Thymus (tissue), 11 donors: ENCODE measurements around the gene SLC30A7. TPM values are rescaled to one million over a fixed set of nuclear protein-coding genes. Genes with fewer than 3 reads are reported as not detected.

Experiments
- DNase-seq, 9 donors: peaks; one replicate each; pipeline ENCODE4 v3.0.0-alpha.2; 2013; ENCODE audit warnings: low spot score in 9 of 9, low read depth in 6 of 9, missing footprints in 1 of 9
- H3K27ac ChIP-seq, 2 donors: one replicate each; pipeline ENCODE4 v1.5.1; 2013; ENCODE audit warnings: control low read depth in 1 of 2, low read depth in 1 of 2, low read length in 1 of 2, mild to moderate bottlenecking in 1 of 2, moderate library complexity in 1 of 2
- H3K27me3 ChIP-seq, 2 donors: one replicate each; pipeline ENCODE4 v1.5.1; 2013; ENCODE audit warnings: low read length in 1 of 2; ENCODE audit not compliant: control insufficient read depth in 2 of 2, insufficient read depth in 1 of 2
- H3K36me3 ChIP-seq, 2 donors: one replicate each; pipeline ENCODE4 v1.5.1; 2013; ENCODE audit warnings: low read length in 1 of 2, mild to moderate bottlenecking in 1 of 2, moderate library complexity in 1 of 2; ENCODE audit not compliant: control insufficient read depth in 2 of 2, insufficient read depth in 2 of 2
- H3K4me1 ChIP-seq, 2 donors: one replicate each; pipeline ENCODE4 v1.5.1; 2013; ENCODE audit warnings: low read length in 2 of 2; ENCODE audit not compliant: control insufficient read depth in 2 of 2, insufficient read depth in 2 of 2
- H3K4me3 ChIP-seq, 2 donors: one replicate each; pipeline ENCODE4 v1.5.1; 2013; ENCODE audit warnings: low read length in 2 of 2, control low read depth in 1 of 2, mild to moderate bottlenecking in 1 of 2
- H3K9me3 ChIP-seq, 2 donors: one replicate each; pipeline ENCODE4 v1.5.1; 2013; ENCODE audit warnings: low read length in 1 of 2, mild to moderate bottlenecking in 1 of 2; ENCODE audit not compliant: control insufficient read depth in 2 of 2, insufficient read depth in 1 of 2
- WGBS: extraction: QIAGEN DNeasy Blood & Tissue Kit; methylation state at CpG from one replicate; pipeline ENCODE4 v1.1.7; 2013; 5-methylcytosine and 5-hydroxymethylcytosine counted together
- polyA plus RNA-seq: library from polyadenylated mRNA; stranded (reverse); fragments of 200-250 nt; gene quantifications from one replicate; pipeline ENCODE4 v1.2.3, GENCODE V29; 2013
- total RNA-seq: library from RNA; stranded (reverse); fragments of 120-200 nt; gene quantifications from one replicate; pipeline ENCODE4 v1.2.4, GENCODE V29; 2013
- donor health status: healthy.

Gene SLC30A7
- total and polyA plus RNA-seq, 2 donors: 9.8 to 19.4 TPM

DNA sequence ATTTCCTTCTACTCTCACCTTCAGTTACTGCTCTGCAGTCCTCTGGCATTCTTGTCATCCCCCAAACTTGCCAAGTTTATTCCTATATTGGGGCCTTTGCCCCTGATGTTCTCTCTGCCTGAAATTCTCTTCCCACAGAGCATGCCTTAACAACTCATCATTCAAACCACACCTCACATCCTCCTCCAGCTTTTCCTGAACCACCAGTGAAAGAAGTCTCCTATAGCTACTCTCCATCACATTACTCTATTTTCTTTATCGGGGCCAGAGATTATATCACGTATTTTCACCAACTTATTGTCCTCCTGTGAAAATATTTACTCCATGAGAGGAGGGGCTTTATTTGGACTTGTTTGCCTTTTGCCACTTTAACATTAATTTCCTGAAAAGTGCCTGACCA, 33.3 kb upstream of the SLC30A7 start:
- H3K9me3 ChIP-seq: no peaks in the 10 kb centered on the region
- no peaks in the 10 kb centered on the region for H3K4me1 ChIP-seq
- H3K36me3 ChIP-seq: no peaks in the 10 kb centered on the region
- H3K27ac ChIP-seq: no peak overlapping the region
- DNase-seq: no peak
- no peaks in the 10 kb centered on the region for H3K27me3 ChIP-seq
- over 99% methylated on average over 2 of the region's 2 CpGs for WGBS
- no peak overlapping the region for H3K4me3 ChIP-seq

DNA sequence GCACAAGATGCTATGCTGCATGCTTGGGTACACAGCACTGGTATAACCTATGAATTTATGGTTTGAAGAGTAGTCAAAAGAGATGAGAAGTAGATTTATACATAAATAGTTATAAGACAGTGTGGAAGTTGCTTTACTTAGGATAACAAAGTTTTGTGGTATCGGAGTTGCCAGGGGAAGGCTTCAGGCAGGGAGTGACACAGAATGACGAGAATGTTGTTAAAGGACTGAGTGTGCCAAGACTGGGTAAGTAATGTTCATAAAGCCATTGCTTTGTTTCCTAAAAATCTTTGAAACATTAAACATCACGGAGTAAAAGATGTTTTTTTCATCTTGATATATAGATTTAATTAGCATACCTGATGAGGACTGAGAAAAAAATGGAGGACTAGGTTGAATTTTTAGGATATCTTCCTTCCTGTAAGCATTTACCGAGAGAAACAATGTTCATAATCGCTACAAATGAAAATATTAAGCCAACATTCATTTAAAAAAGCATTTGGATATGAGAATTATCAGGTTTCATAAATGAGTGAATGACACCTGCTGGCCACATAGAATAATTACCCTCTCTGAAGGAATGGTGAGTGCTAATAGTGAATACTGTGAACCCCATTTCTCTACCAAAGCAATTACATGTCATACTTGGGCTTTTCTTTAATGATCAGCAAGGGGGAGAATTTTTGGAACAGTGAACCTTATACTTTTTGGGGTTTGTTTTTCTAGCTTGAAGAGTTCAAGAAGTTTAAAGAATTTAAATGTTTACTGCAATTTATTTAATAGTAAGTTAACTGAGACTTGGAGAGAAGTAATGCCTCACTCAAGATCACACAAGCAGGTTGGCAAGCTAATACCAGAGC, 29.6 kb upstream of the SLC30A7 start:
- Histone ChIP-seq H3K27ac (no peak overlapping the region), H3K36me3 (no peaks in the 10 kb centered on the region), H3K4me3 (no peak overlapping the region), H3K27me3 (no peaks in the 10 kb centered on the region), H3K4me1 (peaks cover 0 to 2% of the 10 kb centered on the region in 2 donors), H3K9me3 (no peaks in the 10 kb centered on the region)
- 57% methylated on average over 5 of the region's 5 CpGs for WGBS
- DNase-seq: peak in 1 of 9 donors; percentile 19

DNA sequence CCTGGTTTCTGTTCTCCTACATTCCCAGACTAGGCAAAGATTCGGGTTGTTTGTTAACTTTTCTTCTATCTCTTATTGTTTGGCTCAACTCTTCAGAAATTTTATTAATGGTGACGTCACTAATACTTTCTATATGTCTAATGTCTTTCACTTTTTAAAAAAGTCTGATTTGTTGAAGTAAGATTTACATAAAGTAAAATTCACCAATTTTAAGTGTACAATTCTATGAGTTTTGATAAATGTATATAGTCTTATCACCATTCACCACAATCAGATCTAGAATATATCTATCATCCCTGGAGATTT, 29.0 kb upstream of the SLC30A7 start:
- H3K4me1 ChIP-seq: peaks cover 0 to 2% of the 10 kb centered on the region in 2 donors
- H3K36me3 ChIP-seq: no peaks in the 10 kb centered on the region
- 94% methylated on average over 2 of the region's 2 CpGs for WGBS
- no peaks in the 10 kb centered on the region for H3K27me3 ChIP-seq
- no peak overlapping the region for H3K4me3 ChIP-seq
- no peaks in the 10 kb centered on the region for H3K9me3 ChIP-seq
- H3K27ac ChIP-seq: no peak overlapping the region
- DNase-seq: no peak

DNA sequence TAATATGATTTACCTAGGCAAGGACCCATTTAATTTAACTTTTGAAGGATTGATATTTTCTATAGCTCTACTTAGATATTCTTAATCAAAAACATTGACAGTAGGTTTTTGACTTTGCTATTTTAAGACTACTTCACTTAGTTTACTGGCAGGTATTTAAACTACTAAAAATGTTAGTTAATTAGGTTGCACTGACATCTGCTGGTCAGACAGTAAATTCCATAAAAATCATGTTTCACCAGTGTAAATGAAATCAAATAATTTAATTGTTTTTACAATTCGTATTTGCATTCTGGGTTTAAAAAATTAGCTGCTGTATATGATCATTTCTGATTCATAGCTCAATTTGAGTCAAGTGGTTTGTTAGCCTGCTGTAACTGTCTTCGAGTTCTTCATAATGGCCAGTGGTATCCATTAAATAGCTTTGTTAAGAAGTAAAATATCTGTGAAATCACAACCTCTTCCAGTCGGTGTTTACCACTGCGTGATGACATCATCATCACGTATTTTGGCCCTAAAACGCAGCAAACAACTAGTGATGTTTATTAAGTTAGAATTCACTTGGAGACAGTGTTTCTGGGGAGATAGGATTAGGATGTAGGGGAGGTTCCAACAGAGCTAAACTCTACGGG, 27.4 kb upstream of the SLC30A7 start:
- Histone ChIP-seq H3K27ac (no peak overlapping the region), H3K27me3 (no peaks in the 10 kb centered on the region), H3K4me1 (peaks cover 0 to 2% of the 10 kb centered on the region in 2 donors), H3K36me3 (no peaks in the 10 kb centered on the region), H3K4me3 (no peak overlapping the region), H3K9me3 (no peaks in the 10 kb centered on the region)
- 37% methylated on average over 7 of the region's 7 CpGs for WGBS
- DNase-seq: peak in 8 of 9 donors; percentile 8 to 59 (median 21)

DNA sequence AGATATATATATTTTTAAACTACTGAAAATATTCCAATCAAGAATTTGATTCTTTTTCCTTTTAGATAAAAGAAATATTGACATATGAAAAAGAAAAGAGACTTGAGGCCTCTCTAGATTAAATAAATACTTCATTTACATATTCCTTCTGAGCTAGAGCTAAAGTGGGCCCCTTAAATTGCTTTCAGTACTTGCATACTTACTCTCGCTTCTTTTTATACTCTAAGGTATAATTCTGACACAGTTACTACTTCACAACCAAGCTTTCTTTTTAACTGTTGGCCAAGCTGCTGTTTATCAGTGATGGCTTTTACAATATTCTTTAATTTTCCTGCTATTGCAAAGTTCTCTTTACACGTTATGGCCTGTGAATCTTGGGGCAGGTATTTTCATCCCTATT, 25.9 kb upstream of the SLC30A7 start:
- Histone ChIP-seq H3K27ac (no peak overlapping the region), H3K4me3 (no peak overlapping the region), H3K27me3 (no peaks in the 10 kb centered on the region), H3K36me3 (no peaks in the 10 kb centered on the region), H3K4me1 (peaks cover 0 to 2% of the 10 kb centered on the region in 2 donors), H3K9me3 (no peaks in the 10 kb centered on the region)
- 95% methylated on average over 2 of the region's 2 CpGs for WGBS
- DNase-seq: no peak

DNA sequence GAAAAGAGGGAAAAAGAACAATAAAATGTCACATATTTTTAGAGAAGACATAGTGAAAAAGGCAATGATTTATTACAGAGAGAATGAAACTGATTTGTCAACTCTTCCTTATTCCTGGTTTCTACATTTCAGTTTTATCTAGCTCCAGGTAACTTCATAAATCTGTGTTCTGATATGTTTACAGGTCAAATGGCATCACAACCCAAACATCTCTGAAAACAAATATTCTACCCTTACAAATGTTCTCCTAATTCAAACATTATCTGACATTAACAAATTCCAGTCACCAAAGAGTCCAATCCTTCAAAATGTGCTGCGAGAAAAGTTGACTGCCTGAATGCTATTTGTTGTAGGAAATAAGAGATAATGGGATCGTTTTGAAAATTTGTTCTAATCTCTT, 21.5 kb upstream of the SLC30A7 start:
- no peak overlapping the region for H3K27ac ChIP-seq
- 94% methylated on average over 2 of the region's 2 CpGs for WGBS
- H3K4me1 ChIP-seq: peaks cover 0 to 2% of the 10 kb centered on the region in 2 donors
- H3K9me3 ChIP-seq: no peaks in the 10 kb centered on the region
- no peak for DNase-seq
- no peaks in the 10 kb centered on the region for H3K36me3 ChIP-seq
- no peaks in the 10 kb centered on the region for H3K27me3 ChIP-seq
- H3K4me3 ChIP-seq: no peak overlapping the region

DNA sequence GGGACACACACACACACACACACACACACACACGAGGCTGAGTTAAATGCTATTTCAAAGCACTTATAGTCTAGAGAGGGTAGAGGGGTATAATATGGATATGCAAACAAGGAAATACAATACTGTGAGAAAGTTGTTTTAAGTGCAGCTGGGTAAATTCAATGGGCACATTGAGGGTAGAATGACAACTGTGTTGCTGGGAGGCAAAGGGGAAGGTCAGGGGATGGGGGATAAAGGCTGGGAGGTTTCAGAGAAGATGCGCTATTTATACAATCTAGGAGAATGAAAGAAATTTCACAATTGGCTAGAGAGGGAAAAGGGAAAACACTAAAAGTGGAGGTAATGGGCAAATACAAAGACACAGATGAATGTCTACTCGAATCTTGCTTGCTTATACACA, 20.7 kb upstream of the SLC30A7 start:
- H3K4me1 ChIP-seq: peaks cover 0 to 2% of the 10 kb centered on the region in 2 donors
- H3K27ac ChIP-seq: no peak overlapping the region
- no peaks in the 10 kb centered on the region for H3K9me3 ChIP-seq
- H3K4me3 ChIP-seq: no peak overlapping the region
- no peaks in the 10 kb centered on the region for H3K27me3 ChIP-seq
- WGBS: 96% methylated on average over 3 of the region's 3 CpGs
- DNase-seq: no peak
- no peaks in the 10 kb centered on the region for H3K36me3 ChIP-seq

DNA sequence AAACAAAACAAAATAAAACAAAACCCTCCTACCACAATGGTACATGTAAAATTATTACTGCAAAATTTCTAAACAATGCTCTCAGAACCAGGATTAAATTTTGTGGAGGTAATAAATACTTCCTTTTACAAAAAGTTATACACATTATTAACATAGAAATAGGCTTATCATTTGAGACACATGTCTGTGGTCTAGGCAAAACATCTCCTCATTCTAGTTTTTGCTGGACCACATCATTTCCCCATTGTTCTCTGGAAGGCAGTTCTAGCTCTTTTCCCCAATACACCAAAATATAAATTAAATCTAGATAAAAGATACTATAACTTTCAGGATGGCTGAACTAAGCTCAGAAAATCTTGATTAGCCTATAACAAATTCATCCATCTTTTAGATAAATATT, 19.6 kb upstream of the SLC30A7 start:
- Histone ChIP-seq H3K36me3 (no peaks in the 10 kb centered on the region), H3K27ac (no peak overlapping the region), H3K4me1 (no peaks in the 10 kb centered on the region), H3K27me3 (no peaks in the 10 kb centered on the region), H3K9me3 (no peaks in the 10 kb centered on the region), H3K4me3 (no peak overlapping the region)
- DNase-seq: no peak

DNA sequence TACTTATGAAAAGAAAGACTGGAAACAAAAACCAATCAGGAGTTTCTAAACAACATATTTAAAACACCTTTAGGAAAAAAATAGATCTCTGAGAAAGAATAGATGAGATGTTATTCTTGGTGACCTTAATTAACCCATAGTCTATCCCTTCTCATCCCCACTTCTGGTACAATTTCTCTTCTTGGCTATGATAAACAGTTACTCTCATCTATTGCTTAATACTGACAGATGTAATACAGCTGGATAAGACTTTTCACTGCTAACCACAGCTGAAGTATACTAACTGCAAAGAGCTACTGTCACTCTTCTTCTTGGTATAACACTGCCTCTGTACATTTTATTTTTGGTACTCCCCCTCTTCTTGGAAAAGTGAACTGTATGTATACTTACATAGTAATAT, 16.5 kb upstream of the SLC30A7 start:
- no peak for DNase-seq
- Histone ChIP-seq H3K27ac (no peak overlapping the region), H3K4me1 (no peaks in the 10 kb centered on the region), H3K36me3 (no peaks in the 10 kb centered on the region), H3K4me3 (no peak overlapping the region), H3K27me3 (no peaks in the 10 kb centered on the region), H3K9me3 (no peaks in the 10 kb centered on the region)
